Measurements from ENCODE around the gene WIPF3. TPM values are rescaled to one million over a fixed set of nuclear protein-coding genes. Genes with fewer than 3 reads are reported as not detected.

Gene WIPF3
- total RNA-seq, 1 donor from 2014 or later = 4.7 TPM

- Histone ChIP-seq H3K27ac (ENCODE audit: low read depth, low read length) (peak overlapping the region; percentile 77), H3K9ac (ENCODE audit: low read depth in 1 of 3, low read length in 3 of 3) (peak overlapping the region in 1 of 3 donors; percentile 55), H3K4me3 (ENCODE audit: low read length in 3 of 3) (no peak overlapping the region), H3K36me3 (ENCODE audit: control insufficient read depth in 3 of 3, insufficient read depth in 3 of 3, low read length in 3 of 3) (no peaks in the 10 kb centered on the region), H3K4me1 (ENCODE audit: control insufficient read depth in 3 of 3, insufficient read depth in 3 of 3, low read length in 3 of 3) (peaks cover 24 to 64% (median 56%) of the 10 kb centered on the region in 3 donors), H3K9me3 (ENCODE audit: control insufficient read depth in 3 of 3, low read length in 3 of 3) (no peaks in the 10 kb centered on the region), H3K27me3 (ENCODE audit: control insufficient read depth in 3 of 3, insufficient read depth in 3 of 3, low read length in 3 of 3) (no peaks in the 10 kb centered on the region)
Measured at GRCh38 chr7:29854257-29854938, 48.1 kb downstream of the WIPF3 start.

- Histone ChIP-seq H3K4me1 (ENCODE audit: control insufficient read depth in 3 of 3, insufficient read depth in 3 of 3, low read length in 3 of 3) (peaks cover 30 to 61% (median 59%) of the 10 kb centered on the region in 3 donors), H3K27ac (ENCODE audit: low read depth, low read length) (peak overlapping the region; percentile 77), H3K4me3 (ENCODE audit: low read length in 3 of 3) (no peak overlapping the region), H3K36me3 (ENCODE audit: control insufficient read depth in 3 of 3, insufficient read depth in 3 of 3, low read length in 3 of 3) (no peaks in the 10 kb centered on the region), H3K9ac (ENCODE audit: low read depth in 1 of 3, low read length in 3 of 3) (no peak overlapping the region), H3K27me3 (ENCODE audit: control insufficient read depth in 3 of 3, insufficient read depth in 3 of 3, low read length in 3 of 3) (no peaks in the 10 kb centered on the region), H3K9me3 (ENCODE audit: control insufficient read depth in 3 of 3, low read length in 3 of 3) (no peaks in the 10 kb centered on the region)
Measured at GRCh38 chr7:29857654-29858053, 51.3 kb downstream of the WIPF3 start.

- H3K4me3 ChIP-seq (ENCODE audit: low read length in 3 of 3) = no peak overlapping the region
- H3K27ac ChIP-seq (ENCODE audit: low read depth, low read length) = peak overlapping the region; percentile 77
- no peaks in the 10 kb centered on the region for H3K27me3 ChIP-seq (ENCODE audit: control insufficient read depth in 3 of 3, insufficient read depth in 3 of 3, low read length in 3 of 3)
- H3K36me3 ChIP-seq (ENCODE audit: control insufficient read depth in 3 of 3, insufficient read depth in 3 of 3, low read length in 3 of 3) = no peaks in the 10 kb centered on the region
- peaks cover 23 to 55% (median 52%) of the 10 kb centered on the region in 3 donors for H3K4me1 ChIP-seq (ENCODE audit: control insufficient read depth in 3 of 3, insufficient read depth in 3 of 3, low read length in 3 of 3)
- no peaks in the 10 kb centered on the region for H3K9me3 ChIP-seq (ENCODE audit: control insufficient read depth in 3 of 3, low read length in 3 of 3)
- H3K9ac ChIP-seq (ENCODE audit: low read depth in 1 of 3, low read length in 3 of 3) = peak overlapping the region in 1 of 3 donors; percentile 28
Measured at GRCh38 chr7:29858191-29858951, 52.1 kb downstream of the WIPF3 start.

GRCh38 chr7:29859104-29859503 is 52.8 kb downstream of the WIPF3 start:
- no peak overlapping the region for H3K4me3 ChIP-seq (ENCODE audit: low read length in 3 of 3)

DNA sequence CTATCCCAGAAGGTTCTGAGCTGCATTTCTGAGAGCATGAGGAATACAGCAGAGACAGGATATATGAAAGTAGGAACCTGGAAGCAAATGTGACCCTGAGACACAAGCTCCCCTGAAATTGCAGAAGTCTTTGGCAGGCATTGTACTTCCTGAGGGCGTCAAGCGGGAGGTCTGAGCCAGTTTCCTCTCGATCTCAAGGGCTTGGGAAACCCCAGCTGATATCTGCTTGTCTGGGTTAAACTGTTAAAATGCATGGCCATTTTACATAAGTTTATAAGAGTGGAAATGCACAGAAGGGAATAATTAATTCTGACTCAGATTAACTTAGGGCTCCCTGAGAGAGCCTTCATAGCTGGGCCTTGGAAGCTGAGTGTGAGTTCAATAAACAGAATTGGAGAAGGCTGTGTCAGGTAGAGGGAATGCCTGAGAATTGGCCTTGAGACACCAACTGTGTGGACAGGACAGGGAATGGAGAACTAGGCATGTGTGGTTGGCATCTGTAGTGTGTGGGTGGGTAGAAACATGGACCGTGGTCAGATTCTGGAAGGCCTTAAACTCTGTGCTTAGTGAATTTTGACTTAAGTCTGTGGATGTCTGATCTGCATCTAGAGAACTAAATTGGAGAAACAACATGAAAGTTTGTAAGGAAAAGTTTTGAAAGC is 53.3 kb downstream of the WIPF3 start:
- Histone ChIP-seq H3K4me1 (ENCODE audit: control insufficient read depth in 3 of 3, insufficient read depth in 3 of 3, low read length in 3 of 3) (peaks cover 20 to 44% (median 43%) of the 10 kb centered on the region in 3 donors), H3K9ac (ENCODE audit: low read depth in 1 of 3, low read length in 3 of 3) (no peak overlapping the region), H3K9me3 (ENCODE audit: control insufficient read depth in 3 of 3, low read length in 3 of 3) (no peaks in the 10 kb centered on the region), H3K36me3 (ENCODE audit: control insufficient read depth in 3 of 3, insufficient read depth in 3 of 3, low read length in 3 of 3) (no peaks in the 10 kb centered on the region), H3K27ac (ENCODE audit: low read depth, low read length) (peak overlapping the region; percentile 77), H3K4me3 (ENCODE audit: low read length in 3 of 3) (peak overlapping the region in 1 of 3 donors; percentile 25), H3K27me3 (ENCODE audit: control insufficient read depth in 3 of 3, insufficient read depth in 3 of 3, low read length in 3 of 3) (no peaks in the 10 kb centered on the region)

More at GRCh38 chr7:29859104-29859503, 52.8 kb downstream of the WIPF3 start:
- Histone ChIP-seq H3K9me3 (ENCODE audit: control insufficient read depth in 3 of 3, low read length in 3 of 3) (no peaks in the 10 kb centered on the region), H3K4me1 (ENCODE audit: control insufficient read depth in 3 of 3, insufficient read depth in 3 of 3, low read length in 3 of 3) (peaks cover 22 to 47% (median 45%) of the 10 kb centered on the region in 3 donors), H3K27me3 (ENCODE audit: control insufficient read depth in 3 of 3, insufficient read depth in 3 of 3, low read length in 3 of 3) (no peaks in the 10 kb centered on the region), H3K36me3 (ENCODE audit: control insufficient read depth in 3 of 3, insufficient read depth in 3 of 3, low read length in 3 of 3) (no peaks in the 10 kb centered on the region), H3K9ac (ENCODE audit: low read depth in 1 of 3, low read length in 3 of 3) (no peak overlapping the region), H3K27ac (ENCODE audit: low read depth, low read length) (peak overlapping the region; percentile 77)

DNA sequence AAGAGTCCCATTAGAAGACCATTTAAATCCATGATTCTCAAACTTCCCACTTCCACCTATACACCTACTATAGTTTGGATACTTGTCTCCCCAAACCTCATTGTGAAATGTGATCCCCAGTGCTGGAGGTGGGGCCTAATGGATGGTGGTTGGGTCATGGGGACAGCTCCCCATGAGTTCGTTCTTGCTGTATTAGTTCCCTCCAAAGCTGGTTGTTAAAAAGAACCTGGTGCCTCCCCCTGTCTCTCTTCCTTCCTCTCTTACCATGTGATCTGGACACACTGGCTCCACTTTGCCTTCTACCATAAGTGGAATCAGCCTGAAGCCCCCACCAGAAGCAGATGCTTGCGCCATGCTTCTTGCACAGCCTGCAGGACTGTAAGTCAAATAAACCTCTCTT is 53.9 kb downstream of the WIPF3 start:
- H3K4me1 ChIP-seq (ENCODE audit: control insufficient read depth in 3 of 3, insufficient read depth in 3 of 3, low read length in 3 of 3) = peaks cover 22 to 44% (median 43%) of the 10 kb centered on the region in 3 donors
- H3K9ac ChIP-seq (ENCODE audit: low read depth in 1 of 3, low read length in 3 of 3) = no peak overlapping the region
- H3K9me3 ChIP-seq (ENCODE audit: control insufficient read depth in 3 of 3, low read length in 3 of 3) = no peaks in the 10 kb centered on the region
- no peak overlapping the region for H3K4me3 ChIP-seq (ENCODE audit: low read length in 3 of 3)
- H3K27ac ChIP-seq (ENCODE audit: low read depth, low read length) = peak overlapping the region; percentile 77
- H3K27me3 ChIP-seq (ENCODE audit: control insufficient read depth in 3 of 3, insufficient read depth in 3 of 3, low read length in 3 of 3) = no peaks in the 10 kb centered on the region
- no peaks in the 10 kb centered on the region for H3K36me3 ChIP-seq (ENCODE audit: control insufficient read depth in 3 of 3, insufficient read depth in 3 of 3, low read length in 3 of 3)

- Histone ChIP-seq H3K27ac (ENCODE audit: low read depth, low read length) (no peak overlapping the region), H3K27me3 (ENCODE audit: control insufficient read depth in 3 of 3, insufficient read depth in 3 of 3, low read length in 3 of 3) (no peaks in the 10 kb centered on the region), H3K9ac (ENCODE audit: low read depth in 1 of 3, low read length in 3 of 3) (no peak overlapping the region), H3K36me3 (ENCODE audit: control insufficient read depth in 3 of 3, insufficient read depth in 3 of 3, low read length in 3 of 3) (no peaks in the 10 kb centered on the region), H3K4me1 (ENCODE audit: control insufficient read depth in 3 of 3, insufficient read depth in 3 of 3, low read length in 3 of 3) (peaks cover 34 to 55% (median 55%) of the 10 kb centered on the region in 3 donors), H3K4me3 (ENCODE audit: low read length in 3 of 3) (no peak overlapping the region), H3K9me3 (ENCODE audit: control insufficient read depth in 3 of 3, low read length in 3 of 3) (no peaks in the 10 kb centered on the region)
Measured at GRCh38 chr7:29861884-29862283, 55.6 kb downstream of the WIPF3 start.

DNA sequence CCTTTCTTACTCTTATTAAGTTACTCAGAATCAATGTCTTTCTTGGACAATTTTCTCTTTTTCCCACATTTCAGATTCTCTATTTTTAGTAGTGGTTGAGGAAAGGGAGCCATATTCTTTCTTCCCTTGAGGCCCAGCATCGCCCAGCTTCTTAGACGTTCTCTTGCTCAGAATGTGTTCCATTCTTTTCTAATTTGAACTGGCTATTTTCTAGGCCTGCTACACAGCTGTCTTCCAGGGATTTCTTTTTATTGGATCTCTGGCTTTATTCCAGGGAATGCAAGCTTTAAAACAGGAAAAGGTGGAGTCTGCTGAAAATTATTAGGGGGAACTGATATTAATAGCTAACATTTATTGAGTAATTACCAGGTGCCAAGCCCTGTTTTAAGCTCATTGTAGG is 58.3 kb downstream of the WIPF3 start:
- H3K4me1 ChIP-seq (ENCODE audit: control insufficient read depth in 3 of 3, insufficient read depth in 3 of 3, low read length in 3 of 3) = peaks cover 27 to 51% (median 41%) of the 10 kb centered on the region in 3 donors

GRCh38 chr7:29865526-29865925 is 59.2 kb downstream of the WIPF3 start:
- no peak overlapping the region for H3K4me3 ChIP-seq (ENCODE audit: low read length in 3 of 3)
- H3K9me3 ChIP-seq (ENCODE audit: control insufficient read depth in 3 of 3, low read length in 3 of 3) = no peaks in the 10 kb centered on the region
- no peaks in the 10 kb centered on the region for H3K36me3 ChIP-seq (ENCODE audit: control insufficient read depth in 3 of 3, insufficient read depth in 3 of 3, low read length in 3 of 3)
- H3K9ac ChIP-seq (ENCODE audit: low read depth in 1 of 3, low read length in 3 of 3) = no peak overlapping the region
- peak overlapping the region; percentile 81 for H3K27ac ChIP-seq (ENCODE audit: low read depth, low read length)
- peaks cover 24 to 42% (median 38%) of the 10 kb centered on the region in 3 donors for H3K4me1 ChIP-seq (ENCODE audit: control insufficient read depth in 3 of 3, insufficient read depth in 3 of 3, low read length in 3 of 3)
- H3K27me3 ChIP-seq (ENCODE audit: control insufficient read depth in 3 of 3, insufficient read depth in 3 of 3, low read length in 3 of 3) = no peaks in the 10 kb centered on the region

More for the DNA sequence above, 58.3 kb downstream of the WIPF3 start:
- Histone ChIP-seq H3K27me3 (ENCODE audit: control insufficient read depth in 3 of 3, insufficient read depth in 3 of 3, low read length in 3 of 3) (no peaks in the 10 kb centered on the region), H3K9ac (ENCODE audit: low read depth in 1 of 3, low read length in 3 of 3) (no peak overlapping the region), H3K9me3 (ENCODE audit: control insufficient read depth in 3 of 3, low read length in 3 of 3) (no peaks in the 10 kb centered on the region), H3K4me3 (ENCODE audit: low read length in 3 of 3) (no peak overlapping the region), H3K36me3 (ENCODE audit: control insufficient read depth in 3 of 3, insufficient read depth in 3 of 3, low read length in 3 of 3) (no peaks in the 10 kb centered on the region), H3K27ac (ENCODE audit: low read depth, low read length) (peak overlapping the region; percentile 81)

Measured in skeletal muscle tissue (tissue), 4 donors.